HG02885 (cell line): ENCODE results near the gene CLCN2.
A peak's percentile ranks its signal among the peaks of the same experiment; 100 is the strongest.

Experiments
- ATAC-seq: cut with Tn5 transposase; IDR thresholded peaks from one replicate; pipeline ENCODE4 v1.9.1; 2021; ENCODE audit warnings: mild to moderate bottlenecking; ENCODE audit not compliant: unreplicated experiment, poor library complexity

CLCN2 gene

DNA sequence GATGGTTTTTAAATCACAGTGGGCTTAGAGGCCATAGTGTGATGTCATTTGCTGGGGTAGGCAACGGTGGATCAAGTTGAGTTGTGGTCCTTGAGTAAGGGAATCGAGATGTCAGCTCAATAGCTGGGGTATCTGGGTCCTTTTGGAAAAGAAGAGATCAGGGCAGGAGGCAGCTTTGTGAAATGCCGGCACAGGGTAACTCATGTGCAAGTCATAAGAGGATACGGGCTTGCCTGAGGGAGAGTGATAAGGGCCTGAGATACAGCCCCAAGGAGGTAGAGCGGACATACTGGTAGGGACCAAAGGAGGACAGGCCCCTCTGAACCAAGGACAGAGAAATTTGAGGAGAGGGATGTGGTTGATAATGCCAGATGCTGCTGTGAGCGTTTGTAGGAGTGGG lies 28.2 kb downstream of the CLCN2 start:
- ATAC-seq: no peak

DNA sequence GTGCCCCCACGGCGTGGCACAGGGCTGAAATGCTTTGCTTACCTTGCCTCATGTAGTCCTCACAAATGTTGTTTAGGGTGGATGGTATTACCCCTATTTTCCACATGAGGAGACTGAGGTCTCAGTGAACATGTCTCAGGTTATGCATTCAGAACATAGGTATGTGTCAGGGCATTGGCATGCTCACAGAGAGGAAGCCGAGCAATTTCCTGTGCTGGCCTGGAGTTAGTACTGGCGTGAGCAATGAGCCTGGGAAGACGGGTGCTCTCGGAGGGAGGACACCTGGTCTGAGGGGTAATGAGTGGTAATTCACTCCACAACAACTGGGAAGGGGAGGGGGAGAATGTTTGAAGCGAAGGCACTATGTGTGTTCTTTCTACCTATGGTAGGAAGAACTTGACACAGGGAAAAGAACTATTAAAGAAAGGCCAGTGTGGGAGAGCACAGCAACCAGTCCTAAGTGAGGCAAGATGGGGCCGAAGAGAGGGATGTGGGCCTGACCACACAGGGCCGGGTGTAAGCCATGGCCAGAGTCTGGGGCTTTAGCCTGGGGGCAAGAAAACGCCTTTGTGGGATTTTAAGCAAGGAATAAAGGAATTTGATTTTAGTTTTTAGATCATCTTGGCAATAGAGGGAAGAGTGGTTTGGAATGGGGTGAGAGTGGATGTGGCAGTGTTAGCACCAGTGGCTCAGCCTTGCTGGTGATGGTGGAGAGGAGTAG lies 28.9 kb downstream of the CLCN2 start:
- no peak for ATAC-seq

DNA sequence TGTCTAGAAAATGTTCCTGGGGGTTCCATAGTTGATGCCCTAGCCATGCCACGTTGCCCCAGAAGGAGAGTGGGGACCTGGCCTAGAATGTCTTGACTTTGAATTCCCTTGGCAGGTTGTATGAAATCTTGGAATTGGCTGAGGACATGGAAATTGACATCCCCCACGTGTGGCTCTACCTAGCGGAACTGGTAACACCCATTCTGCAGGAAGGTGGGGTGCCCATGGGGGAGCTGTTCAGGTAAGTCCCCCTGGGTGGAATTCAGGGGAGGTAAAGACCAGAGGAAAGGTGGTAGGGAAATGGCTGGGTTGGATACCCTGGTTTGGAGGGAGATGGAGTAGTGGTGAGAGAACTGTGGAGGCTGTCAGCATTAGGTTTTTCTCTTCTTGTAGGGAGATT lies 32.9 kb downstream of the CLCN2 start:
- no peak for ATAC-seq

DNA sequence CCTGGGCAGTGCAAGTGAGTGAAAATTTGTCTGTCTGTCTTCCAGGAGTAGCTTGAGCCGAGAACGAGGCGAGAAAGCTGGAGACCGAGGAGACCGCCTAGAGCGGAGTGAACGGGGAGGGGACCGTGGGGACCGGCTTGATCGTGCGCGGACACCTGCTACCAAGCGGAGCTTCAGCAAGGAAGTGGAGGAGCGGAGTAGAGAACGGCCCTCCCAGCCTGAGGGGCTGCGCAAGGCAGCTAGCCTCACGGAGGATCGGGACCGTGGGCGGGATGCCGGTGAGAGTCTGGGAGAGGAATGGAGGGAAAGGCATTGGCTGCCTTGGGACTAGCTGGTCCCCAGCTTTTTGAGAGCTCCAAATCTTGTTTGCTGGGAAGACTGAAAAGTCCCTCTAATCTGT lies 34.2 kb downstream of the CLCN2 start:
- ATAC-seq: no peak

DNA sequence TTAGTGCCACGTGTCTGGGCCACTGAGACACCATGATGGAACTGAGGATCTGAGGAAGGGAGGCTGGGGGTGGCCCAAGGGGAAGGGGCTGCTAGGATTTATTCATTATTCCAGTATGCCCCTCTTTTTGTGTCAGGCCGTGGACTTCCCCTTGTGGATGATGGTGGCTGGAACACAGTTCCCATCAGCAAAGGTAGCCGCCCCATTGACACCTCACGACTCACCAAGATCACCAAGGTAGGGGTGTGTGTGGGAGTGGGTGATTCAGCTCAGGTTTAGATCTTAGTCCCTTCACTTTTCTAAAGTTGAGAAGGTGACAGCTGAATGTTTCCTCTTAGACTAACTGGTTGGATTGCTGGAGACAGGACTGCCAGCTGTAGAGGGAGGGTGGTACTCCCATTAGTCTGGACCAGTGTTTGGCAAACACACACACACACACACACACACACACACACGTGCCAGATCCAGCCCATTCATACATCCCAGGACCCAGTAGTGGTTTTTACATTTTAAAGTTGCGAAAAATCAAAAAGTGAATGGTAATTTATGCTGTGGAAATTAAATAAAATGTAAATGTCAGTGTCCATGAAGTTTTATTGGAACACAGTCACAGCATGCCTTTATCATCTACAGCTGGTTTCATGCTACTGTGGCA lies 35.6 kb downstream of the CLCN2 start:
- no peak for ATAC-seq

DNA sequence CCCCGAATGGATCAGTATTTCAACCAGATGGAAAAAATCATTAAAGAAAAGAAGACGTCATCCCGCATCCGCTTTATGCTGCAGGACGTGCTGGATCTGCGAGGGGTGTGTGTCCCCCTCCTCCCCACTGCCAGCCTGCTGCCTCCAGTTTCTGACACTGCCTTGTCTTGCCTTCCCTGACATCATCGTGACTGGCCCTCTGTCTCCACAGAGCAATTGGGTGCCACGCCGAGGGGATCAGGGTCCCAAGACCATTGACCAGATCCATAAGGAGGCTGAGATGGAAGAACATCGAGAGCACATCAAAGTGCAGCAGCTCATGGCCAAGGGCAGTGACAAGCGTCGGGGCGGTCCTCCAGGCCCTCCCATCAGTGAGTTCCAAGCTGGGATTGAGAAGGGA lies 36.1 kb downstream of the CLCN2 start:
- ATAC-seq: no peak

DNA sequence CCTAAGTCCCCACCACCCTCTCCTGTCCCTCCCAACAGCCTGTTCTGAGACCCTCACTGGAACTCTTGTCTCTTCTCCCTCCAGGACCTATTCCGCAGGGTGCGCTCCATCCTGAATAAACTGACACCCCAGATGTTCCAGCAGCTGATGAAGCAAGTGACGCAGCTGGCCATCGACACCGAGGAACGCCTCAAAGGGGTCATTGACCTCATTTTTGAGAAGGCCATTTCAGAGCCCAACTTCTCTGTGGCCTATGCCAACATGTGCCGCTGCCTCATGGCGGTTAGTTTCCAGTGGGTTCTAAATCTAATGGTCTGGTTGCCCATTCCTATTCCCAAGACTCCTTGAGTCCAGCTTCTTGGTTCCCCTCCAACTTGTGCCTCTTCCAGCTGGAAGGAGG lies 37.7 kb downstream of the CLCN2 start:
- no peak for ATAC-seq

DNA sequence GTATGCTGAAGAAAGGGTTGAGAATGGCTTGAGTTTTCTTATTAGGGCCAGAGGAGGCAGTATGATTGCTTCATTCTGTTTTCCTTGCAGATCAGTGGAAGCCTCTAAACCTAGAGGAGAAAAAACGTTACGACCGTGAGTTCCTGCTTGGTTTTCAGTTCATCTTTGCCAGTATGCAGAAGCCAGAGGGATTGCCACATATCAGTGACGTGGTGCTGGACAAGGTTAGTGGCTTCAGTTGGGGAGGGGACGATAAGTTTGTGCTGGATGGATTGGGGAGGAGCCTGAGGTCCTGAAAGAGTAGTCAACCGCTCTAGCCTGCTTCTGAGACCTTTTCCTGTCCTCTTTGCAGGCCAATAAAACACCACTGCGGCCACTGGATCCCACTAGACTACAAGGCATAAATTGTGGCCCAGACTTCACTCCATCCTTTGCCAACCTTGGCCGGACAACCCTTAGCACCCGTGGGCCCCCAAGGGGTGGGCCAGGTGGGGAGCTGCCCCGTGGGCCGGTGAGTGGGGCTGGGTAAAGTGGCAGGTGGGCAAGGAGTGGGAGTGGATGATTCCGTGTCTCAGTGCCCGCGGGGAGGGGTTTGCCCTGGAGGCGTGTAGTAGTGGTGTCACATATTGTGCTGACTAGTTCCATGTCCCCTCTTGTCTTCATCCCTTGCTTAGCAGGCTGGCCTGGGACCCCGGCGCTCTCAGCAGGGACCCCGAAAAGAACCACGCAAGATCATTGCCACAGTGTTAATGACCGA lies 38.5 kb downstream of the CLCN2 start:
- ATAC-seq: no peak

DNA sequence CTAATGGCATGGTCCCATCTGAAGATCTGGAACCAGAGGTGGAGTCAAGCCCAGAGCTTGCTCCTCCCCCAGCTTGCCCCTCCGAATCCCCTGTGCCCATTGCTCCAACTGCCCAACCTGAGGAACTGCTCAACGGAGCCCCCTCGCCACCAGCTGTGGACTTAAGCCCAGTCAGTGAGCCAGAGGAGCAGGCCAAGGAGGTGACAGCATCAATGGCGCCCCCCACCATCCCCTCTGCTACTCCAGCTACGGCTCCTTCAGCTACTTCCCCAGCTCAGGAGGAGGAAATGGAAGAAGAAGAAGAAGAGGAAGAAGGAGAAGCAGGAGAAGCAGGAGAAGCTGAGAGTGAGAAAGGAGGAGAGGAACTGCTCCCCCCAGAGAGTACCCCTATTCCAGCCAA lies 39.7 kb downstream of the CLCN2 start:
- no peak for ATAC-seq

DNA sequence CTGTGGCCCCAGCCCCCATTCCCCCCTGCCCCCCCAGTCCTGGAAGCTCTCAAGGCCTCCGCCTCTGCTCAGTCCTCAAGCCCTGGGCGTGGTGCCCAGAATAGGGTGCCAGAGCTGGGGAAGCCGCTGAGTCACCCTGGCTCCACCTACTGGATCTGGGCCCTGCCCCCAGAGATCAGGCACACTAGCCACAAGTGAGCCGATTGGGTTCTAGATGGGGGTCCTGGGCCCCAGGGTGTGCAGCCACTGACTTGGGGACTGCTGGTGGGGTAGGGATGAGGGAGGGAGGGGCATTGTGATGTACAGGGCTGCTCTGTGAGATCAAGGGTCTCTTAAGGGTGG lies 41.3 kb downstream of the CLCN2 start:
- ATAC-seq: no peak

DNA sequence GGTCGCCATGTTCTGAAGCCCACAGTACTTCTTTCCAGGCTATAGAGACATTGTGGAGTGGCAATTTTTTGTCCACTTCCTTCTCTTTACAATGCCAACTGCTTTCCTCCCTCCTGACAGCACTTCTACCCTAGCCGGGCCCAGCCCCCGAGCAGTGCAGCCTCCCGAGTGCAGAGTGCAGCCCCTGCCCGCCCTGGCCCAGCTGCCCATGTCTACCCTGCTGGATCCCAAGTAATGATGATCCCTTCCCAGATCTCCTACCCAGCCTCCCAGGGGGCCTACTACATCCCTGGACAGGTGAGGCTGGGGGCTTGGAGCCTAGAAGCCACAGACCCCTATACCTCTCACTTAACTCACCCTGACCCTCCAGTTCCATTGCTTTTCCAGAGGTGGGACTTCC lies 44.2 kb downstream of the CLCN2 start:
- no peak for ATAC-seq

DNA sequence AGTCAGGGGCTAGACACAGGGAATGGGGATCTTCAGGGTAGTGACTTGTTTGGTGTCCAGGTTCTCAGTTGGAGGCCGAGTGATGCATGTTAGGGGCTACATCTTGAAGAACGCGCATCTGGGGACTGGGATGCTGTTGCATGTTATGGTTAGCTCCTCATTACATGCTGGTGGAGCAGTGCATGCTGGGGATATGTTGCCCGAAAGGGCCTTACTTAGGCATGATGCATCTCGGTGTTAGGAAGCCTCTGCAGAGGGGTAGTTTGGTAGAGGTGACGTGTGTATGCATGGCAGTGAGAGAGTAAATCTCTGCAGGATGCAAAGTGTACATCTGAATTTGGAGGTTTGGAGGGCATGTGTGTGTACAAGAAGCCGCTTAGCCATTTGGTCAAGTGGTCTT lies 44.6 kb downstream of the CLCN2 start:
- ATAC-seq: no peak

DNA sequence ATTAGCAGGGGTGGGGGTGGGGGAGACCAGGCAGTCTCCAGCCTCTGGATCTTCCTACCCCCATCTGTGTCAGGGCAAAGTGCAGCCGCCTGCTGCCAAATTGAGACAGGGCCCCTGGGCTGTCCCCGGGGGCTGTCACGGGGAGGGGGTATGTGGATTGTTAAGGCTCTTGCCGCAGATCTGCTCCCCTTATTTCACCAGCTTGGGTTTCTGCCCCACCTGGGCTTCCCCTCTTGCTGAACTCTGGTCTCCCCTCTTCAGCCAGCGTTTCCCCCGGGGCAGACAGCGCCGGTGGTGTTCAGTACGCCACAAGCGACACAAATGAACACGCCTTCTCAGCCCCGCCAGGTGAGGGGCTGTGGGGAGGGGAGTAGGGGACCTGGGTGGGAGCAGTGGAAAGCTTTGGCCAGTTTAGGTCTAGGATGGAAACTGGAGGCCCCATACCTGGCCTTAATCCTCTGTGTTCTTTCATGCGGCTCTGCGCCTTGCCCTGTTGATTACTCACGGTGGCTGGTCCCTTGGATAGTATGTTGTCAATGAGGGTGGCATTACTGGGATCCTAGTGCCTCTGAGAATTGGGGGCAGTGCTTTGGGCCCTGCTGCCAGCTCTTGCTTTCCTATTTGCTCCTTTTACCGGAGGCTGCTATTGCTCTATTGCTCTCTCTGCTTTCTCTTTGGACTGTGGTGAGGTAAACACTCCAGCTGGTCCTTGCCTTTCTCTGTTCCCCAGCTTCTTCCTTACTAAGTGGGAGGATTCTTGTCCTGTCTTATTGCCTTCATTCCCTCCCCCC lies 45.3 kb downstream of the CLCN2 start:
- no peak for ATAC-seq

DNA sequence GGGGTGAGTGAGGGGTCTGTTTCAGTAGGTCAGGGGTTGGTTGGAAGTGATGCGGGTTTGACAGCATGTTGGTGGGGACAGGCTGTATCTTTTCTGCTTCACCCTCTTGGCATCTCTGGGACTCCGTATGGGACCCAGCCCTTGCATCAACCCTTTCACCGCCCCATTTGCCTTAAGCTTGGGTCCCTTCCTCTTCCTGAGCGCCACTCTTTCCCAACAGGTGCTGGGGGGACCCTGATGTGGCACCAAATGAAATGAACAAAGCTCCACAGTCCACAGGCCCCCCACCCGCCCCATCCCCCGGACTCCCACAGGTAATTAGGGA lies 45.9 kb downstream of the CLCN2 start:
- ATAC-seq: peak; percentile 1

DNA sequence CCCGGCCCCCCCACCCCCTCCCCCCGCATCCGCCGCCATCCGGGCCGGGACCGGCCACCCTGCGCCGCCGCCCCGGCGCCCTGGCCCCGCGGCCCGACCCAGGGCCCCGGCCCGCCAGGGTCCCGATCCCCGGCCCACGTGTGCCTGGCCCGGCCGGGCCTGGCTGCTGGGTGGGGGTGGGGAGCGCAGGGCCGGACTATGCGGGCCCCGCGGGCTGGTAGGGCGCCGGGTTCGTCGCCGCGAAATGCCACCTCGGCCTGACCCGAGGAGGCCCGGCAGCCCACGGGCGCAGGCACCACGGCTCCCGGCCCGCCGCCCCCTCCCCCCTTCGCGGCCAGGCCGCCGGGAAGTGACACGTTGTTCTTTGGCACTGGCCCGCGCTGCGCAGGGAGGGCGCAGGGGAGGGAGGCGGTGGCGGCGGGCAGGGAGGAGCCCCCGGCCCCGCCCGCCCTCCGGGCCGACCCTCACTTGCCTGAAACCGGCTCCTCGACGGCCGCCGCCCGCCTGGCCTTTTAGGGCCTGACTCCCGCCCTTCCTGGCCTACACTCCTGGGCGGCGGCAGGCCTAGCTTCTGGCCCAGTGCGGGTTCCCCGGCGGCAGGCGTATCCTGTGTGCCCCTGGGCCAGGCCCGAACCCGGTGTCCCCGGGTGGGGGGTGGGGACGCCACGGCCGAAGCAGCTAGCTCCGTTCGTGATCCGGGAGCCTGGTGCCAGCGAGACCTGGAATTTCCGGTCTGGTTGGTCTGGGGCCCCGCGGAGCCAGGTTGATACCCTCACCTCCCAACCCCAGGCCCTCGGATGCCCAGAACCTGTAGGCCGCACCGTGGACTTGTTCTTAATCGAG lies 46.5 kb downstream of the CLCN2 start:
- ATAC-seq: peak; percentile 43

DNA sequence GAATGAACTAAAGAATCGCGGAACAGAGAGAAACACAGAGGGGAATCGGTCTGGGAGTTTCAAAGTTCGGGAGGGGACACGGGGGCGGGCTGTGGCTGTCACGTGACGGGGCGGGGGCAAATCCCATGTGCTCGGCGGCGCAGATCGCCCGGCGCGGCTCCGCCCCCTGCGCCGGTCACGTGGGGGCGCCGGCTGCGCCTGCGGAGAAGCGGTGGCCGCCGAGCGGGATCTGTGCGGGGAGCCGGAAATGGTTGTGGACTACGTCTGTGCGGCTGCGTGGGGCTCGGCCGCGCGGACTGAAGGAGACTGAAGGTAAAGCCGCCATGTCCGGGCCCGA lies 47.1 kb downstream of the CLCN2 start, which contains the start of gene EIF4G1:
Gene EIF4G1, plus strand, starts transcription at position 244 of the 337 bp plus-strand sequence. CDS start 1,191 bp downstream, outside the sequence.
- peak; percentile 88 for ATAC-seq

DNA sequence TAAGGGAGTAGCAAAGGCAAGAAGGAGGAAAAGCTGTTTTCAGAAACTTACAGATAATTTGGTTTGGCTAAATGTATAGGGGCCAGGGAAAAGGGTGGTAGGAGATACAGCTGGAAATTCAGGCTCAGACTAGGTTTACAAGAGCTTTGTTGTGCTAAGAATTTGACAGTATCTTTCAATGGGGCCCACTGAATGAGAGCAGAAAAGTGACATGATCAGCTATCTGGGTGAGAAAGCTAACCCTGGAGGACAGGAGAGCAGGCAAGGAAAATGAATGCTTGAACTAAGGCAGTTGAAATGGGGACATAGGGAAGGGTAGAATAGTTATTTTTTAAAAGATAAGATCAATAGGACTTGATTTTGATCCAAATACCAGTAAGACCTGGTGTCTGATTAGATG lies 49.8 kb downstream of the CLCN2 start:
- ATAC-seq: no peak

DNA sequence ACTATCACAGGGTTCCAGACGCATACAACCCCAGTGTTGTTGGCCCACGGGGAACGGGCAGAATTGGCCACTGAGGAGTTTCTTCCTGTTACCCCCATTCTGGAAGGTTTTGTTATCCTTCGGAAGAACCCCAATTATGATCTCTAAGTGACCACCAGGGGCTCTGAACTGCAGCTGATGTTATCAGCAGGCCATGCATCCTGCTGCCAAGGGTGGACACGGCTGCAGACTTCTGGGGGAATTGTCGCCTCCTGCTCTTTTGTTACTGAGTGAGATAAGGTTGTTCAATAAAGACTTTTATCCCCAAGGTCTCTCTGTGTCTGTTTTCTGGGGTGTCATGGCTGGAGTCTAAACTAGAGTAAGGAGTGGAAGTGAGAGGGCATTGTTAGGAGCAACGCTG lies 52.7 kb downstream of the CLCN2 start:
- ATAC-seq: no peak

DNA sequence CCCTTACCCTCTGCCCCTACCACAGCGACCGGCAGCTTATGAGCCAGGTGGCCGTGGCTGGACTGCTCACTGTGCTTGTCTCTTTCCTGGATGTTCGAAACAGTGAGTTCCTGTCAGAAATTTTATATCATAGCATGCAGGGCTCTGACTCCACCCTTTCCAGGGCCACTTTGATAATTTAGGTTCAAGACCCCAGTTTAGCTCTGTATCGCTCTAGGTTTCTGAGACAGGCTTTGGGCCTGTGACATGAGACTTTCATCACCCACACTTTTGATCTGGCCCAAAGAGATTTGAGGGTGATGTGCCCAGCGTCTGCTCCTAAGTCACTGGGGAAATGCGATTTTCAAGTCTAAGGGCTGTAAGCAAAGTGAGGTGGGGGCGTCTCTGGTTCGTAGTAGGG lies 53.5 kb downstream of the CLCN2 start:
- ATAC-seq: no peak

DNA sequence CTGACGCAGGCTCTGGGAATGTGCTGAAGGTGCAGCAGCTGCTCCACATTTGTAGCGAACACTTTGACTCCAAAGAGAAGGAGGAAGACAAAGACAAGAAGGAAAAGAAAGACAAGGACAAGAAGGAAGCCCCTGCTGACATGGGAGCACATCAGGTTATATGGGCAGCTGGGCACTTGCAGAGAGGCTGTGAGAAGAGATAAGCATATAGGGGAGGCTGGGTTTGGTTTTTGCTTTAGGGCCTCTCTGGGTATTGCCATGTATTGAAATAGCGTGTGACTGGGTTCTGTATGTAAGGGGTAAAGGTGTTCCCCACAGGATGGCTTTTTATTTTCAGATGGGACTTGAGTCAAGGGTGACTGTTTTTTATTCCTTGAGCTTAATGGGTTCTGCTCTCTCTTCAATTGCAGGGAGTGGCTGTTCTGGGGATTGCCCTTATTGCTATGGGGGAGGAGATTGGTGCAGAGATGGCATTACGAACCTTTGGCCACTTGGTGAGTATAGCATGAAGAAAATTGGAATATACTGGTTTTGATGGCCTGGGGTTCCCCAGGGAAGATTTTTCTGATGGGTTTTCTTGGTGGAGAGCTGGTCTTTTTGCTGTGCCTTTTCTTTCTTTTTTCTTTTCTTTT lies 54.9 kb downstream of the CLCN2 start:
- no peak for ATAC-seq
